Subcutaneous abdominal adipose tissue (tissue), 5 donors: Measurements from ENCODE around the gene JAKMIP3.
"Not testable (repeated sequence)": the region's sequence is repeated elsewhere in the genome, so short reads cannot be mapped to it uniquely, and the experiment has no call there.

Experiments used
- H3K27ac ChIP-seq: one replicate; pipeline ENCODE4 v1.7.0; 2013; ENCODE audit warnings: low read depth, mild to moderate bottlenecking, inconsistent platforms, low read length, moderate library complexity
- H3K27me3 ChIP-seq, 5 donors: one replicate each; pipeline ENCODE4 v1.7.0; 2013; ENCODE audit warnings: low read length in 5 of 5, inconsistent platforms in 1 of 5; ENCODE audit not compliant: control insufficient read depth in 5 of 5, insufficient read depth in 4 of 5
- H3K36me3 ChIP-seq, 5 donors: one replicate each; pipeline ENCODE4 v1.7.0; 2013; ENCODE audit warnings: low read length in 5 of 5; ENCODE audit not compliant: control insufficient read depth in 5 of 5, insufficient read depth in 5 of 5
- H3K4me1 ChIP-seq, 5 donors: one replicate each; pipeline ENCODE4 v1.7.0; 2013; ENCODE audit warnings: low read length in 5 of 5, mild to moderate bottlenecking in 3 of 5, moderate library complexity in 1 of 5; ENCODE audit not compliant: control insufficient read depth in 5 of 5, insufficient read depth in 5 of 5
- H3K4me3 ChIP-seq, 5 donors: one replicate each; pipeline ENCODE4 v1.7.0; 2013; ENCODE audit warnings: low read length in 5 of 5, low read depth in 1 of 5
- H3K9ac ChIP-seq, 5 donors: one replicate each; pipeline ENCODE4 v1.7.0; 2013; ENCODE audit warnings: low read length in 5 of 5, mild to moderate bottlenecking in 4 of 5, moderate library complexity in 3 of 5
- H3K9me3 ChIP-seq, 5 donors: one replicate each; pipeline ENCODE4 v1.7.0; 2013; ENCODE audit warnings: low read length in 5 of 5; ENCODE audit not compliant: control insufficient read depth in 5 of 5
- donor health status: healthy.
- donor health status: healthy.
- donor health status: healthy.
- donor health status: healthy.
- donor health status: healthy.

Gene JAKMIP3

GRCh38 chr10:132070724-132071123 lies 5.0 kb downstream of the JAKMIP3 start:
- H3K27ac ChIP-seq = no peak overlapping the region
- no peak overlapping the region for H3K4me3 ChIP-seq
- H3K27me3 ChIP-seq = no peaks in the 10 kb centered on the region
- H3K36me3 ChIP-seq = no peaks in the 10 kb centered on the region
- H3K4me1 ChIP-seq = peaks cover 0 to 13% (median 10%) of the 10 kb centered on the region in 5 donors
- no peak overlapping the region for H3K9ac ChIP-seq
- peaks cover 0 to 9% (median 0%) of the 10 kb centered on the region in 5 donors for H3K9me3 ChIP-seq

- H3K27ac ChIP-seq = no peak overlapping the region
- H3K36me3 ChIP-seq = no peaks in the 10 kb centered on the region
- peaks cover 0 to 9% (median 0%) of the 10 kb centered on the region in 5 donors for H3K9me3 ChIP-seq
- H3K9ac ChIP-seq = no peak overlapping the region
- H3K4me1 ChIP-seq = peaks cover 0 to 4% (median under 1%) of the 10 kb centered on the region in 5 donors
- no peaks in the 10 kb centered on the region for H3K27me3 ChIP-seq
- H3K4me3 ChIP-seq = no peak overlapping the region
Observed at GRCh38 chr10:132071667-132072066, 5.9 kb downstream of the JAKMIP3 start.

DNA sequence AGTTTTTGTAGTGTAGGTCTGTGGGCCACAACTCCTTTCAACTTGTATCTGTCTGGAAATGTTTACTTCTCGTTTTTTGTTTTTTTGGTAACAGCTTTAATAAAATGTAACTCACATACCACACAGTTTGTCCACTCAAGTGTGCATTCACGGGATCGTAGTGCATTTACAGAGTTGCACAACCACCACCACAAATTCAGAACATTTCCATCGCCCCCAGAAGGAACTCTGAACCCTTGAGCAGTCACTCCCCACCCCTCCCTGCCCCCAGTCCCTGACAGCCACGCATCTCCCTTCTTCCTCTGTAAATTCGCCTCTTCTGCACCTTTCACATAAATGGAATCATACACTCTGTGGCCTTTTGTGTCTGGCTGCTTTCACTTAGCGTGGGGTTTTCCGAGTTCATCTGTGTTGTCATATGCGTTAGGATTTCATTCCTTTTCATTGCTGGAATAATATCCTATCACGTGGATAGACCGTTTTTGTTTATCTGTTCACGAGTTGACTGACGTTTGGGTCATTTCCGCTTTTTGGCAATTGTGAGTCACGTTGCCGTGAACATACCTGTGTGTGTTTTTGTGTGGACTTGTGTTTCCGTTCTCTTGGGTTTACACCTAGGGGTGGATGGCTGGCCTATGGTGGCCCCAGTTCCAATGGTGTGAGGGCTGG lies 10.3 kb downstream of the JAKMIP3 start:
- H3K4me3 ChIP-seq = no peak overlapping the region
- H3K9me3 ChIP-seq = peaks cover 0 to 9% (median 0%) of the 10 kb centered on the region in 5 donors
- H3K9ac ChIP-seq = no peak overlapping the region
- no peaks in the 10 kb centered on the region for H3K36me3 ChIP-seq
- no peaks in the 10 kb centered on the region for H3K27me3 ChIP-seq
- no peaks in the 10 kb centered on the region for H3K4me1 ChIP-seq
- no peak overlapping the region for H3K27ac ChIP-seq

DNA sequence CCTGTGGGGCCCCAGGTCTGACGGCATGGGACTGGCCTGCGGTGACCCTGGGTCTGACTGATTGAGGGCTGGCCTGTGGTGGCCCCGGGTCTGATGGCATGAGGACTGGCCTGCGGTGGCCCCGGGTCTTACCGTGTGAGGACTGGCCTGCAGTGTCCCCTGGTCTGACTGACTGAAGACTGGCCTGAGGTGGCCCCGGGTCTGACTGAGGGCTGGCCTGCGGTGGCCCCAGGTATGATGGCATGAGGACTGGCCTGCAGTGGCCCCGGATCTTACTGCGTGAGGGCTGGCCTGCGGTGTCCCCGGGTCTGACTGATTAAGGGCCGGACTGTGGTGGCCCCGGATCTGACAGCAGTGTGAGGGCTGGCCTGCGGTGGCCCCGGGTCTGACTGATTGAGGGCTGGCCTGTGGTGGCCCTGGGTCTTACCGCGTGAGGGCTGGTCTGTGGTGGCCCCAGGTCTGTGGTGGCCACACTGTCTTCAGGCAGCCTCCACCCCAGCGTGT lies 10.9 kb downstream of the JAKMIP3 start:
- no peak overlapping the region for H3K4me3 ChIP-seq
- H3K36me3 ChIP-seq = no peaks in the 10 kb centered on the region
- H3K4me1 ChIP-seq = no peaks in the 10 kb centered on the region
- H3K27ac ChIP-seq = no peak overlapping the region
- H3K9me3 ChIP-seq = peaks cover 0 to 9% (median 0%) of the 10 kb centered on the region in 5 donors
- no peaks in the 10 kb centered on the region for H3K27me3 ChIP-seq
- H3K9ac ChIP-seq = no peak overlapping the region

GRCh38 chr10:132077091-132077490 lies 11.3 kb downstream of the JAKMIP3 start:
- H3K27ac ChIP-seq = no peak overlapping the region
- no peaks in the 10 kb centered on the region for H3K4me1 ChIP-seq

GRCh38 chr10:132078746-132079345 lies 13.1 kb downstream of the JAKMIP3 start:
- no peak overlapping the region for H3K27ac ChIP-seq
- peaks cover 0 to 4% (median 0%) of the 10 kb centered on the region in 5 donors for H3K9me3 ChIP-seq
- H3K27me3 ChIP-seq = no peaks in the 10 kb centered on the region
- H3K9ac ChIP-seq = no peak overlapping the region
- no peak overlapping the region for H3K4me3 ChIP-seq
- no peaks in the 10 kb centered on the region for H3K36me3 ChIP-seq
- no peaks in the 10 kb centered on the region for H3K4me1 ChIP-seq

More at GRCh38 chr10:132077091-132077490, 11.3 kb downstream of the JAKMIP3 start:
- Histone ChIP-seq H3K4me3 (no peak overlapping the region), H3K36me3 (no peaks in the 10 kb centered on the region), H3K27me3 (no peaks in the 10 kb centered on the region), H3K9ac (no peak overlapping the region), H3K9me3 (peaks cover 0 to 9% (median 0%) of the 10 kb centered on the region in 5 donors)

GRCh38 chr10:132084384-132084783 lies 18.6 kb downstream of the JAKMIP3 start:
- H3K27ac ChIP-seq, H3K4me3 ChIP-seq, H3K9ac ChIP-seq, H3K27me3 ChIP-seq, H3K4me1 ChIP-seq, H3K9me3 ChIP-seq, H3K36me3 ChIP-seq: not testable (repeated sequence)

DNA sequence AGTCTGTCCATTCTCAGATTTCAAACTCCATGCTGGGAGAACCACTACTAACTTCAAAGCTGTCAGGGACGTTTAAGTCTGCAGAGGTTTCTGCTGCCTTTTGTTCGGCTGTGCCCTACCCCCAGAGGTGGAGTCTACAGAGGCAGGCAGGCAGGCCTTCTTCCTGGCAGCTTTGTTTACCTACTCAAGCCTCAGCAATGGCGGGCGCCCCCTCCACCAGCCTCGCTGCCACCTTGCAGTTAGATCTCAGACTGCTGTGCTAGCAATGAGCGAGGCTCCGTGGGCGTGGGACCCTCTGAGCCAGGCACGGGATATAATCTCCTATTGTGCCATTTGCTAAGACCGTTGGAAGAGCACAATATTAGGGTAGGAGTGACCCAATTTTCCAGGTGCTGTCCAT lies 27.5 kb downstream of the JAKMIP3 start:
- H3K27me3 ChIP-seq, H3K27ac ChIP-seq, H3K4me3 ChIP-seq, H3K36me3 ChIP-seq, H3K9ac ChIP-seq, H3K9me3 ChIP-seq, H3K4me1 ChIP-seq: not testable (repeated sequence)

DNA sequence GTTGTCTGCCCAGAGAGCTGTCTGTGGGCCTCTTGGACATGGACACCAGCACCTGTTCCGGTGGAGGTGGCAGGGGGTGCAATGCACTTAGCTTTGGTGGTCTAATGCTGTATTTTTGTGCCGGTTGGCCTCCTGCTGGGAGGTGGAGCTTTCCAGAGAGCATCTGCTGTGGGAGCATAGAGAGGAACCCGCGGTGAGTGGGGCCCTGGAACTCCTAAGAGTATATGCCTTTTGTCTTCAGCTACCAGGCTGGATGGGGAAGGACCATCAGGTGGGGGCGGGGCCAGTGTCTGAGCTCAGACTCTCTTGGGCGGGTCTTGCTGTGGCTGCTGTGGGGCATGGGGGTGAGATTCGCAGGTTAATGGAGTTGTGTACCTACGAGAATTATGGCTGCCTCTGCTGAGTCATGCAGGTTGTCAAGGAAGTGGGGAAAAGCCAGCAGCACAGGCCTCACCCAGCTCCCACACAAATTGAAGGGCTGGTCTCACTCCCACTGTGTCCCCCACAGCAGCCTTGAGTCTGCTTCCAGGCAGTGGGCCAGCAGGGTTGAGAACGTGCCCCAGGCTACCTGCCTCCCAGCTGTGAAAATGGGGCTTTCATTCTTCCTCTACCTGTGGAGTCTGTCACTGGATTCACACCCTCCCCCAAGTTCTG lies 29.0 kb downstream of the JAKMIP3 start:
- no peaks in the 10 kb centered on the region for H3K36me3 ChIP-seq
- H3K4me3 ChIP-seq = no peak overlapping the region
- no peaks in the 10 kb centered on the region for H3K4me1 ChIP-seq
- H3K9ac ChIP-seq = no peak overlapping the region
- no peak overlapping the region for H3K27ac ChIP-seq
- H3K27me3 ChIP-seq = peaks cover 0 to 6% (median 0%) of the 10 kb centered on the region in 5 donors
- H3K9me3 ChIP-seq = no peaks in the 10 kb centered on the region
